GM19099 (cell line): ENCODE data around the gene LRIG1.

Source experiments
- POLR2A ChIP-seq: IDR thresholded peaks from 3 replicates; pipeline ENCODE4 v1.6.1; 2011; ENCODE audit warnings: low read depth; ENCODE audit not compliant: insufficient read length; ENCODE audit errors: extremely low read depth

Gene LRIG1

GRCh38 chr3:66435989-66436388 lies 64.8 kb downstream of the LRIG1 start:
- TF ChIP-seq POLR2A: no peak

GRCh38 chr3:66434726-66435125 lies 66.1 kb downstream of the LRIG1 start:
- no peak for TF ChIP-seq POLR2A

GRCh38 chr3:66433522-66433782 lies 67.4 kb downstream of the LRIG1 start:
- TF ChIP-seq POLR2A: no peak

GRCh38 chr3:66432767-66433521 lies 67.9 kb downstream of the LRIG1 start:
- no peak for TF ChIP-seq POLR2A

GRCh38 chr3:66432041-66432766 lies 68.6 kb downstream of the LRIG1 start:
- TF ChIP-seq POLR2A: no peak

GRCh38 chr3:66431494-66431893 lies 69.3 kb downstream of the LRIG1 start:
- no peak for TF ChIP-seq POLR2A

GRCh38 chr3:66430876-66431275 lies 69.9 kb downstream of the LRIG1 start:
- no peak for TF ChIP-seq POLR2A

- TF ChIP-seq POLR2A: no peak
Observed at GRCh38 chr3:66428733-66429132, 72.1 kb downstream of the LRIG1 start.

- no peak for TF ChIP-seq POLR2A
Observed at GRCh38 chr3:66427951-66428474, 72.8 kb downstream of the LRIG1 start.

- no peak for TF ChIP-seq POLR2A
Observed at GRCh38 chr3:66427352-66427751, 73.5 kb downstream of the LRIG1 start.

- TF ChIP-seq POLR2A: no peak
Observed at GRCh38 chr3:66426135-66426534, 74.7 kb downstream of the LRIG1 start.

GRCh38 chr3:66425576-66426114 lies 75.2 kb downstream of the LRIG1 start:
- TF ChIP-seq POLR2A: no peak

- no peak for TF ChIP-seq POLR2A
Observed at GRCh38 chr3:66425032-66425431, 75.8 kb downstream of the LRIG1 start.

GRCh38 chr3:66423791-66424190 lies 77.0 kb downstream of the LRIG1 start:
- TF ChIP-seq POLR2A: no peak

GRCh38 chr3:66419036-66419435 lies 81.8 kb downstream of the LRIG1 start:
- no peak for TF ChIP-seq POLR2A

- TF ChIP-seq POLR2A: no peak
Observed at GRCh38 chr3:66418475-66418931, 82.3 kb downstream of the LRIG1 start.

- TF ChIP-seq POLR2A: no peak
Observed at GRCh38 chr3:66416556-66417304, 84.1 kb downstream of the LRIG1 start.
